VCaP (cell line): ENCODE measurements around the gene RHPN2.

Source experiments
- H3K27ac ChIP-seq: fragments of 450-650 bp; 2 replicates; pipeline ENCODE4 v1.5.1; 2017
- TF ChIP-seq, protein P1 (sequence below): fragments of 450-650 bp; conservative IDR thresholded peaks from 2 replicates; pipeline ENCODE4 v1.5.1; 2017; ENCODE audit warnings: mild to moderate bottlenecking, moderate library complexity

RHPN2 gene

DNA sequence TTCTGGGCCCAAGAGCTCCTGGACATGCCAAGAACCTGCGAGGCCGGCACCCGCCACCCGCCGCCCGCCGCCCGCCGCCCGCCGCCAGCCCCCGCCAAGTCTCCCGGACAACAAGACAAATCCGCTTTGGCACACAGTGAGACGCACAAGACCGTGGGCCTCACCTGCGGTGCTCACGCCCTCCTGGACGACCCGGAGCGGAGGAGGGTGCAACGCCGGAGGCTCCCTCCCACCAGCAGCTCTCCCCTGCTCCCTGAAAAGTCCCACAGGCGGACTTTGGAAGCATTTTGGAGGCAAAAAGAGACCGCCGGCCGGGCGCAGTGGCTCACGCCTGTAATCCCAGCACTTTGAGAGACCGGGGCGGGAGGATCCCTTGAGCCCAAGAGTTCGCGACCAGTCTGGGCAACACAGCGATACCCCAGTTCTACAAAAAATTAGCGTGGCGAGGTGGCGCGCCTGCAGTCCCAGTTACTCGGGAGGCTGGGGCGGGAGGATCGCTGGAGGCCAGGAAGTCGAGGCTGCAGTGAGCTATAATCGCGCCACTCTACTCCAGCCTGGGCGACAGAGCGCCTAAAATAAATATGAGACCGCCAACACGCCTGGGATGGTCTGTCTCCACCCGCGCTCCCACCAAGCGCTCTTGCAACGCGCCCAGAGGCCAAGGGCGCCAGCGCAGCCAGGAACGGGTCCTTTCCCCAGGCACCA, 783 bp downstream of the RHPN2 start:
- peak overlapping the region; percentile 90 for H3K27ac ChIP-seq
- TF ChIP-seq, protein P1, sequence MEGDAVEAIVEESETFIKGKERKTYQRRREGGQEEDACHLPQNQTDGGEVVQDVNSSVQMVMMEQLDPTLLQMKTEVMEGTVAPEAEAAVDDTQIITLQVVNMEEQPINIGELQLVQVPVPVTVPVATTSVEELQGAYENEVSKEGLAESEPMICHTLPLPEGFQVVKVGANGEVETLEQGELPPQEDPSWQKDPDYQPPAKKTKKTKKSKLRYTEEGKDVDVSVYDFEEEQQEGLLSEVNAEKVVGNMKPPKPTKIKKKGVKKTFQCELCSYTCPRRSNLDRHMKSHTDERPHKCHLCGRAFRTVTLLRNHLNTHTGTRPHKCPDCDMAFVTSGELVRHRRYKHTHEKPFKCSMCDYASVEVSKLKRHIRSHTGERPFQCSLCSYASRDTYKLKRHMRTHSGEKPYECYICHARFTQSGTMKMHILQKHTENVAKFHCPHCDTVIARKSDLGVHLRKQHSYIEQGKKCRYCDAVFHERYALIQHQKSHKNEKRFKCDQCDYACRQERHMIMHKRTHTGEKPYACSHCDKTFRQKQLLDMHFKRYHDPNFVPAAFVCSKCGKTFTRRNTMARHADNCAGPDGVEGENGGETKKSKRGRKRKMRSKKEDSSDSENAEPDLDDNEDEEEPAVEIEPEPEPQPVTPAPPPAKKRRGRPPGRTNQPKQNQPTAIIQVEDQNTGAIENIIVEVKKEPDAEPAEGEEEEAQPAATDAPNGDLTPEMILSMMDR: no peak; the same call in 1 of the 2 replicates

DNA sequence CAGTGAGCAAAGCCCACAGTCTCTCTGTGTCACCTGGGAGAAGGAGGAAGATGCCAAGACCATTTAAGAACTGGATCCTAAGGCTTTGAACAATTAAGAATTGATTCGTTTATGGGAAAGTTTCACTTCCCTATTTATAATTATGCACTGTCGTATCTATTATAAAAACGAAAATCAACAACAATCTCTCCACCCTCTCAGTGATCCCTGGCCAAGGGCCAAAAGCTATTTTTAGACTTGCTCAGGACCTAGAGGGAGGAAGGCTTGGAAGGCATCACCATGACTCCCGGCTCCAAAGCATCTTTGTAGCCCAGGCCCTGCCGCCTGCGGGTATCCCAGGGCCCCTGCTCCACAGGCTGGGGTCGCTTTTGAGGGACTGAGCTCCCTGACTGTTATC, 1.3 kb downstream of the RHPN2 start:
- H3K27ac ChIP-seq: peak overlapping the region; percentile 90
- TF ChIP-seq, protein P1: no peak

DNA sequence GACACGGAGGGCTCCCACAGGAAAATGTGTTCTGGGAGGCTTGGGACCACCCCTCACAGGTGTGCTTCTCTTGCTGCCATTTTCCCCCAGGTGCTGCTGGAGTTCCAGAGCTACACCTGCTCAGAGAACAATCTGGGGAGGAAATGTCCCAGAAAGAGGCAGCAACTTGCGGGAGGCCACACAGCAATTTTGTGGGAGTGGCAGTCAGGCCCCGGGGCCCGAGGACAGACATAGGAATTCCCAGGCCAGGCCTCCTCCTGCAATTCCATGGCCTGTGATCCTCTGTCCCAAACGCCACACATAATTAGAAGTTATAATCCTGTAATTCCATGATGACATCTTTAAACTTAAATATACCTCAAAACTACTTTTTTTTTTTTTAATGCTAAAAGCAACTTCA, 1.8 kb downstream of the RHPN2 start:
- H3K27ac ChIP-seq: peak overlapping the region; percentile 90
- TF ChIP-seq, protein P1: no peak

DNA sequence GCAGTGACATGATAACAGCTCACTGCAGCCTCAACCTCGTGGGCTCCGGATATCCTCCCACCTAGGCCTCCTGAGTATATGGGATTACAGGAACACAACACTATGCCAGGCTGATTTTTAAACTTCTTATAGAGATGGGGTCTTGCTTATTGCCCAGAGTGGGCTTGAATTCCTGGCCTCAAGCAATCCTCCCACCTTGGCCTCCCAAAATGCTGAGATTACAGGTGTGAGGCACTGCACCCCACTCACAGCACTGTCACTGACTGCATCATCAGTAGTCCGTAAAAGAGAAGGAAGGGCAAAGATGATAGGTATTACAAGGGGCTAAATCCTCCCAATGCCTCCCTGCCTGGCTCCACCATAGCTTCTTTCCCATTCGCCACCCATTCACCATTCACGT, 4.1 kb downstream of the RHPN2 start:
- TF ChIP-seq, protein P1: no peak
- H3K27ac ChIP-seq: peak overlapping the region; percentile 90; the same call in 1 of the 2 replicates

DNA sequence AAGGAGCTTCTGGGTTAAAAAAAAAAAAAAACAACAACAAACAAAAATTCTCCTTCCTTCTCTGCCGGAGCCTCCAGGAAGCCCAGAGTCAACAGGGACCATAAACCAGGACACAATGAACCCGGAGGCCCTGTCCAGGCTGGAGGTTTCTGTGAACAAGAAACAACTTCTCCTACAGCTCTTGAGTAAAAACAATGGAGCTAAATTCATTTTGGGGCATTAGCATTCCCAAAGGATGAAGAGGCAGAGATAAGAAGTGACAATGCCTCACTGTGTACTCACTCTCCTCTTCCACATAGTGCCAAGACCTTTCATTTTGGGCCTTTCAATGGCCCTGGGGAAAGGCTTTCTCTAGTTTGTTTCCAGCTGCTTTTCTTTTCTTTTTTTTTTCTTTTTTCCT, 9.0 kb downstream of the RHPN2 start:
- H3K27ac ChIP-seq: peak overlapping the region; percentile 90
- TF ChIP-seq, protein P1: no peak

DNA sequence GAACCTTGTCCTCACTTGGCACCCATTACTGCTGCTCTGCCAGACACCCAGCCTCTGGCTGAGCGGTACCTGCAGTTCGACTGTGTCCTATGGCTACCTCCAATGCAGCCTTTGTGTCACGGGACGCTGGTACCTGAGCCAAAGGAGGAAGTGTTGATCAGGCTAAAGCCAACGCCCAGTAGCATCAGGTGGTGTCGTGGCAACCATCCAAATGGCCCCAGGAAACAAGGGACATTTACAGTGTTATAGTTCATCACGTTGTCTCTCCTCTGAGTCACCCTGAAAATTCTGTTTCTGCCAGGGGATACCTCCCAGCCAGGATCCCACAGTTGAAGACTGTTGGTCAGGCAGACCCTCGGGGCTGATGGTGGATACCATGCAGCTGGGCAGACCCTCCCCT, 10.1 kb downstream of the RHPN2 start:
- peak overlapping the region; percentile 90 for H3K27ac ChIP-seq
- TF ChIP-seq, protein P1: no peak

DNA sequence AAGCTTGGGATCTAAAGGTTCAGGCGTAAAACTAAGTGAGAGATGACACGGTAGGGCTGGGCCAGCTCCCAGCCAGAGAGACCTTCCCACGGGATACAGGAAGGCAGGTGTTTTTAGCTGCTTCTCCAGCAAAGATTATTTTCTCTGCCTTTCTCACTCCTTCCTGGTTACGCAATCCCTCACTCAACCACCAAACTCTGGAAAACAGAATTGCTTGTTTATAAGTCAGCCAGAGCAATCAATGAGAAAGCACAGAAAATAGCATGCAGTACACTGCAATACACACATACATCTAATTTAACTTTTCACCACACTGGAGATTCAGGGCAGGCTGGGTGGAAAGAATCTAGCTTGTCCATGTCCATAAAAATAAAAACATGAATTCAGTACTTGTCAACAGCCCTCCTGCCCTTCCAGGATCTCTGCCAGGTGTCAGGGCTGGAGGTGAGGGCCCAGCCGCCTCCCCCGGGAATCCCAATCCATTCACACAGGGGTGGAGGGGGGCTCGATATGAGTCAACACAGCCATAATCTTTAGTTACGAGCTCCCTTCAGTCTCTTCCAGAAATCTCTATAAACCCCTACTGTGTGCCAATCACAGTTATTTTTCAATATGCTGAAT, 12.2 kb downstream of the RHPN2 start:
- H3K27ac ChIP-seq: peak overlapping the region; percentile 90

More for the DNA sequence above, 12.2 kb downstream of the RHPN2 start:
- TF ChIP-seq, protein P1: no peak
